Gastrocnemius medialis (tissue), 4 donors: Measurements from ENCODE around the gene ACSF2.

ENCODE experiments used
- POLR2A ChIP-seq, 2 donors: fragments of 450-650 bp; IDR thresholded peaks; one replicate each; pipeline ENCODE4 v1.6.1; 2017; ENCODE audit warnings: antibody characterized with exemption in 2 of 2, mild to moderate bottlenecking in 2 of 2, moderate library complexity in 2 of 2
- TF ChIP-seq, protein P1 (sequence below), 5 experiments: fragments of 450-650 bp in 3 of 5; fragments of 200-600 bp in 2 of 5; sonication (generic) in 2 of 5; IDR thresholded peaks in 4 of 5; conservative IDR thresholded peaks in 1 of 5; 1 replicate in 4 of 5; 2 replicates in 1 of 5; pipeline ENCODE4 v1.5.1; 2016 to 2019; ENCODE audit warnings: antibody characterized with exemption in 5 of 5, mild to moderate bottlenecking in 3 of 5, moderate library complexity in 3 of 5

GRCh38 chr17:50506298-50506697 is 80.3 kb downstream of the ACSF2 start:
- TF ChIP-seq, protein P1, sequence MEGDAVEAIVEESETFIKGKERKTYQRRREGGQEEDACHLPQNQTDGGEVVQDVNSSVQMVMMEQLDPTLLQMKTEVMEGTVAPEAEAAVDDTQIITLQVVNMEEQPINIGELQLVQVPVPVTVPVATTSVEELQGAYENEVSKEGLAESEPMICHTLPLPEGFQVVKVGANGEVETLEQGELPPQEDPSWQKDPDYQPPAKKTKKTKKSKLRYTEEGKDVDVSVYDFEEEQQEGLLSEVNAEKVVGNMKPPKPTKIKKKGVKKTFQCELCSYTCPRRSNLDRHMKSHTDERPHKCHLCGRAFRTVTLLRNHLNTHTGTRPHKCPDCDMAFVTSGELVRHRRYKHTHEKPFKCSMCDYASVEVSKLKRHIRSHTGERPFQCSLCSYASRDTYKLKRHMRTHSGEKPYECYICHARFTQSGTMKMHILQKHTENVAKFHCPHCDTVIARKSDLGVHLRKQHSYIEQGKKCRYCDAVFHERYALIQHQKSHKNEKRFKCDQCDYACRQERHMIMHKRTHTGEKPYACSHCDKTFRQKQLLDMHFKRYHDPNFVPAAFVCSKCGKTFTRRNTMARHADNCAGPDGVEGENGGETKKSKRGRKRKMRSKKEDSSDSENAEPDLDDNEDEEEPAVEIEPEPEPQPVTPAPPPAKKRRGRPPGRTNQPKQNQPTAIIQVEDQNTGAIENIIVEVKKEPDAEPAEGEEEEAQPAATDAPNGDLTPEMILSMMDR (IDR thresholded peaks at IDR 0.05 in 4 of 5, conservative IDR thresholded peaks at IDR 0.05 in 1 of 5) = no peak
- no peak for TF ChIP-seq POLR2A (IDR thresholded peaks at IDR 0.05)
